Prostate gland (tissue), 2 donors: ENCODE measurements around the gene IGSF10.

Source experiments
- POLR2A ChIP-seq: fragments of 450-650 bp; IDR thresholded peaks from one replicate; pipeline ENCODE4 v1.6.1; 2016; ENCODE audit warnings: antibody characterized with exemption, mild to moderate bottlenecking
- TF ChIP-seq, protein P1 (sequence below), 4 experiments: fragments of 200-600 bp in 2 of 4; fragments of 450-650 bp in 2 of 4; sonication (generic) in 2 of 4; IDR thresholded peaks; 1 replicate in 3 of 4; 2 replicates in 1 of 4; pipeline ENCODE4 v1.5.1; 2016 to 2019; ENCODE audit warnings: antibody characterized with exemption in 4 of 4, mild to moderate bottlenecking in 2 of 4, moderate library complexity in 2 of 4

DNA sequence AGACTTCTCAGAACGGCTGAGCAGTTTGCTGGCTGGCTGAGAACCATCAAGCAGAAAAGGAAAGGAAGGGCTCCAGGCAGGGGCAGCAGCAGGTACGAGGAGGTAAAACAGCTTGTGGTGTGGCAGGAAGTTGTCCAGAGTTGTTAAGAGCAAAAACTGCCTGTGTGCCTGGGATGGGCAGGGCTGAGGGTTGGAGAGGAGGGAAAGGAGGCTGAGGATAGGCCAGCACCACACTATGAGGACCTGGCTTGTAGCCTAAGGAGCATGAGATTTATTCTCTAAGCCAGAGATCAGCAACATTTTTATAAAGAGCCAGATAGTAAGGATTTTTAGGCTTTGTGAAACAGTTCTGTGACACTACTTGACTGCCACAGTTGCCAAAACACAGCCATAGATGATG lies 8.0 kb downstream of the IGSF10 start:
- TF ChIP-seq, protein P1, sequence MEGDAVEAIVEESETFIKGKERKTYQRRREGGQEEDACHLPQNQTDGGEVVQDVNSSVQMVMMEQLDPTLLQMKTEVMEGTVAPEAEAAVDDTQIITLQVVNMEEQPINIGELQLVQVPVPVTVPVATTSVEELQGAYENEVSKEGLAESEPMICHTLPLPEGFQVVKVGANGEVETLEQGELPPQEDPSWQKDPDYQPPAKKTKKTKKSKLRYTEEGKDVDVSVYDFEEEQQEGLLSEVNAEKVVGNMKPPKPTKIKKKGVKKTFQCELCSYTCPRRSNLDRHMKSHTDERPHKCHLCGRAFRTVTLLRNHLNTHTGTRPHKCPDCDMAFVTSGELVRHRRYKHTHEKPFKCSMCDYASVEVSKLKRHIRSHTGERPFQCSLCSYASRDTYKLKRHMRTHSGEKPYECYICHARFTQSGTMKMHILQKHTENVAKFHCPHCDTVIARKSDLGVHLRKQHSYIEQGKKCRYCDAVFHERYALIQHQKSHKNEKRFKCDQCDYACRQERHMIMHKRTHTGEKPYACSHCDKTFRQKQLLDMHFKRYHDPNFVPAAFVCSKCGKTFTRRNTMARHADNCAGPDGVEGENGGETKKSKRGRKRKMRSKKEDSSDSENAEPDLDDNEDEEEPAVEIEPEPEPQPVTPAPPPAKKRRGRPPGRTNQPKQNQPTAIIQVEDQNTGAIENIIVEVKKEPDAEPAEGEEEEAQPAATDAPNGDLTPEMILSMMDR (IDR thresholded peaks at IDR 0.05), result no peak
- TF ChIP-seq POLR2A, result no peak
